ENCODE results near the gene AUTS2. TPM values are rescaled to one million over a fixed set of nuclear protein-coding genes. Genes with fewer than 3 reads are reported as not detected.

The AUTS2 gene
- total RNA-seq, 2 experiments from 2014 or later: 15.2 to 16.3 TPM

DNA sequence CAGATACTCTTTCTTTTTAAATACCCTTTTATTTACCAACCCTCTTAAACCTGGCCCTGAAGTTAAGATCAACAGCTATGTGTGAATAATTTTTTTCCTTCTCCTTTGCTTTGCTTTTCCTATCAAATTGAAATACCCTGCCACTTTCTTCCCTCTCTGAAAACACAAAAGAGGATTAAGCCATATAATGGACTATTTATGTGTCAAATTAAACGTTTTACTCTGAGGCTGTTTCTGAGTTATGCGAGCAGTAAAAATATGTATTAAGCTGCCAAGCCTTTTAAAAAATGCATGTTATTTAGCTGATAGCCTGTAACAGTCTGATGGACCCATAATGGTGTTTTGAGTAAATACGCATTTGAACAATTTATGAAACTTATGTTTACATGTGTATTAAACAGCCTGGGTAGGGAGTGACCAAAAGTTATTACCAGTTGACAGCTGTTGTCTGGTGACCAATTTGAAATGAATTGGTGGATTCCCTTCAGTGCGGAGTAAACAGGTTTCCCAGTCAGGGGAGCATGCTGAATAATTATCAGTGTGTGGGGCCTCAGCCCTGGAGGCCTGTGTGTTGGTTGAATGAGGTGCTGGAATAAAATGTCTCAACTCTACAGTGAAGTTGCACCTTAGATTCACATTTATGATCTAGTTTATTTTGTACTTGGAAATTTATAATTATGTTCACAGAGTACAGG is 89.6 kb downstream of the AUTS2 start:
- ATAC-seq: no peak
- Mint-ChIP-seq H3K9me3 (ENCODE audit: insufficient read depth) (no peaks in the 10 kb centered on the region), H3K4me1 (ENCODE audit: low read depth) (peaks cover 6% of the 10 kb centered on the region), H3K4me3 (no peak overlapping the region), H3K36me3 (ENCODE audit: low read depth) (no peaks in the 10 kb centered on the region), H3K27ac (no peak overlapping the region), H3K27me3 (ENCODE audit: low read depth) (peaks cover under 1% of the 10 kb centered on the region)
- POLR2A ChIA-PET: no interaction called here
- no peak for DNase-seq
- CTCF ChIA-PET: no interaction called here

GRCh38 chr7:69690329-69690728 is 92.1 kb downstream of the AUTS2 start:
- POLR2A ChIA-PET: no interaction called here
- DNase-seq (no peak), ATAC-seq (no peak)
- CTCF ChIA-PET: no interaction called here
- Mint-ChIP-seq H3K4me1 (ENCODE audit: low read depth) (peaks cover under 1% of the 10 kb centered on the region), H3K4me3 (no peak overlapping the region), H3K27me3 (ENCODE audit: low read depth) (peaks cover 5% of the 10 kb centered on the region), H3K27ac (no peak overlapping the region), H3K9me3 (ENCODE audit: insufficient read depth) (no peaks in the 10 kb centered on the region), H3K36me3 (ENCODE audit: low read depth) (no peaks in the 10 kb centered on the region)

DNA sequence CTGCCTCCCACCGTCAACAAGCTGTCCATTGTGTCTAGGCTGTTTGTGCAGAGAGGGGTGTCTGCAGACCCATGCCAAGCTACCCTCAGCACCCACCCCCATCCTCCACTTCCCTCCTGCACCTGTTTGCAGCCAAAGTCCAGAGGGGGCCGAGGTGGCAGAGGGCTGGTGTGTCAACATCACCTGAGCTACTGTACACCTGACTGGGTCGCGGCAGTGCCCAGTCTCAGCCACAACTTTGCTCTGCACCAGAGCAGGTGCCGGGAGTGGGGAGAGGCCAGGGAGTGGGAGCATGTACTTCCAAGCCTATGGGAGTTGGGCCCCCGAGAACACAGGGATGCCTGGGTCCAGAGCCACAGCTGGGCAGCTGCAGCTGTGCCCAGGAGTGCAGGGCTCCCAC is 93.1 kb downstream of the AUTS2 start:
- ATAC-seq (no peak), DNase-seq (no peak)
- CTCF ChIA-PET: no interaction called here
- peaks cover 5% of the 10 kb centered on the region for H3K27me3 Mint-ChIP-seq (ENCODE audit: low read depth)
- peaks cover 7% of the 10 kb centered on the region for H3K4me1 Mint-ChIP-seq (ENCODE audit: low read depth)
- POLR2A ChIA-PET: interaction anchor here (0.6 kb wide), 1 partner anchor 229 kb away, joined by 3 read pairs; no protein-coding TSS in a partner anchor
- H3K9me3 Mint-ChIP-seq (ENCODE audit: insufficient read depth): no peaks in the 10 kb centered on the region
- H3K4me3 Mint-ChIP-seq: no peak overlapping the region
- H3K27ac Mint-ChIP-seq: no peak overlapping the region
- no peaks in the 10 kb centered on the region for H3K36me3 Mint-ChIP-seq (ENCODE audit: low read depth)

DNA sequence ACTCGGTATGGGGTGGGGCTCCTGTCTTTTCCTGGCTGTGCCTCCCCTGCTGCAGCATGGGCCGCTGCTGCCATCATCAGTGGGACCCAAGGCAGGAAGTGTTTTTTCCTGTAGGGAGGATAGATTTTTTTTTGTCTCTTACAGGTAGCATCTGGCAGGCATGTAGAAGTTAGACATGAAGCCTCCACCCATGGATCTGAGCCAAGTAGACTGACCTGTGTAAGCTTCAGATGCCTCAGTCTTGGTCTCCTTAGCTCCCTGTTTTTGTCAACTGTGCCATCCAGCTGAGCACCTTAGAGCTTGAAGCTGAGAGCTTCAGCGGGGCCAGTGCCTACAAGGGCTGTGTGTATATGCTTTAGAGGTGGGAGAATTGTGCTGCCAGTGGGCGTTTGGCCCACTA is 93.5 kb downstream of the AUTS2 start:
- ATAC-seq: no peak

DNA sequence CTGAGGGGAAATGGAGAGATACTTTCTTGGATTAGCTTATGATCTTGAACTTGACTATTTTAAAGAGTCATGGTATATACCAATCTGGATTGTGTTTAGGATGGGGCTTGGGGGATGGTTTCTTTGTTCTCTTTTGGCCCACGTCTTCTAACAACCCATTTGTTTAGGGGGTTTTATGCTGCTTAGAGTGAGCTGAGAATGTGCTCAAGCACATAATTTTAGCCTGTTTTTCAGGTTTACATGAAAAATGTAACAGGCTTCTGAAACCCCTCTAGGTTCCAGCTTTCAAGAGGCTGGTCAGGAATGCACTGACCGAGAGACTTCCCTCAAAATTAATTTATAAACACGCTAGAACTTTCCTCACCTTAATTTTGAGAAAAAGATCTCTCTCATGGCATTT is 94.3 kb downstream of the AUTS2 start:
- CTCF ChIA-PET: no interaction called here
- no peak for DNase-seq

More for the DNA sequence above, 93.5 kb downstream of the AUTS2 start:
- H3K27ac Mint-ChIP-seq: no peak overlapping the region
- ChIA-PET CTCF (no interaction called here), POLR2A (interaction anchor here (0.6 kb wide), 1 partner anchor 228 kb away, joined by 3 read pairs; no protein-coding TSS in a partner anchor)
- no peaks in the 10 kb centered on the region for H3K9me3 Mint-ChIP-seq (ENCODE audit: insufficient read depth)
- DNase-seq: no peak
- no peak overlapping the region for H3K4me3 Mint-ChIP-seq
- no peaks in the 10 kb centered on the region for H3K36me3 Mint-ChIP-seq (ENCODE audit: low read depth)
- peaks cover 11% of the 10 kb centered on the region for H3K4me1 Mint-ChIP-seq (ENCODE audit: low read depth)
- H3K27me3 Mint-ChIP-seq (ENCODE audit: low read depth): peaks cover 5% of the 10 kb centered on the region

DNA sequence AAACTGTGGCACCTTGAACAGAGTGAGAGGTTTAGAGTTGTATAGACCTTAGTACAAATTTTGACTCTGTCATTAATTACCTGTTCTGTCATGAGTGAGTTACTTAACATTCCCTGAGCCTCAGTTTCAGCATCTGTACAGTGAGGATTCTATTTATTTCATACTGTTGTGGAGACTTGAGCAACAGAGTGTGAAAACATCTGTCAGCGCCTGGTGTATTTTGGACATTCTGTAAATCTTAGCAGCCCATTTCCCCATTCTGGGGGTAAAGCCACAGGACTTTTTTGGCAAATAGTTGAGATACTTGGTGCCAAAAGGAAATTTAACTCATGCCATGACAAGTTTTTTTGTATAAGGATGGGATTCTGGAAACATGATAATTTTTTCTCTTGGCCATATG is 94.8 kb downstream of the AUTS2 start:
- DNase-seq (no peak), ATAC-seq (no peak)
- H3K27me3 Mint-ChIP-seq (ENCODE audit: low read depth): peaks cover 5% of the 10 kb centered on the region
- H3K36me3 Mint-ChIP-seq (ENCODE audit: low read depth): no peaks in the 10 kb centered on the region
- H3K4me3 Mint-ChIP-seq: no peak overlapping the region
- POLR2A ChIA-PET: no interaction called here
- CTCF ChIA-PET: no interaction called here
- no peaks in the 10 kb centered on the region for H3K9me3 Mint-ChIP-seq (ENCODE audit: insufficient read depth)
- H3K4me1 Mint-ChIP-seq (ENCODE audit: low read depth): peaks cover 24% of the 10 kb centered on the region
- H3K27ac Mint-ChIP-seq: no peak overlapping the region

More for the DNA sequence above, 94.3 kb downstream of the AUTS2 start:
- Mint-ChIP-seq H3K9me3 (ENCODE audit: insufficient read depth) (no peaks in the 10 kb centered on the region), H3K36me3 (ENCODE audit: low read depth) (no peaks in the 10 kb centered on the region), H3K4me1 (ENCODE audit: low read depth) (peaks cover 19% of the 10 kb centered on the region), H3K4me3 (no peak overlapping the region), H3K27me3 (ENCODE audit: low read depth) (peaks cover 5% of the 10 kb centered on the region), H3K27ac (no peak overlapping the region)
- POLR2A ChIA-PET: no interaction called here
- no peak for ATAC-seq

DNA sequence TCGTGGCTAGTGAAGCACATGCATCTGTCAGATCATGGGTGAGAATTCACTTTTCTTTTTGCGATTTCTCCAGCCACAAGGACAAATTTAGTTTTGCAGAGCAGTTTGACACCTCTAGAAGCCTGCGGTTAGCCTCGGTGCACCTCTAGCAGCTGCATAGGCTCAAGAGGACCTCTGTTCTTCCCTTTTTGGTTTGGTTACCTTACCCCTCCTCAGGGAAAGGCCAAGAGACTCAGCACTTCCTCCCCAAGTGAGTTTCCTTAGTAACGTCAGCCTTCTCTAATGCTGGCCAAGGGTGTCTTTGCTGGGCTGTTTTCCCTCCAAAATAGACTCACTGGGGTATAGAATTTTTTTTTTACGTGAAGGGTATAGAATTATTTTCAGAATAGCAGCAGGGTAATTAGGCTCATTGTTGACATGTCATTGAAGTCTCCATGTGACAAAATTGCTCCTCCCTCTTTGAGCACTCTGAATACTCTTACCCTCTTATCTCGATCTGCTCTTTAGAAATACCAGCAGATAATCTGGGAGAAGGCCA is 97.8 kb downstream of the AUTS2 start:
- Mint-ChIP-seq H3K9me3 (ENCODE audit: insufficient read depth) (no peaks in the 10 kb centered on the region), H3K27me3 (ENCODE audit: low read depth) (peaks cover 5% of the 10 kb centered on the region), H3K4me3 (peak overlapping the region; percentile 10), H3K36me3 (ENCODE audit: low read depth) (no peaks in the 10 kb centered on the region), H3K4me1 (ENCODE audit: low read depth) (peaks cover 31% of the 10 kb centered on the region), H3K27ac (peak overlapping the region; percentile 58)
- ATAC-seq (peak; percentile 75), DNase-seq (peak; percentile 37)
- CTCF ChIA-PET: interaction anchor here (1.0 kb wide), 1 partner anchor 239 kb away, joined by 3 read pairs; no protein-coding TSS in a partner anchor
- POLR2A ChIA-PET: no interaction called here

- no peak overlapping the region for H3K27ac Mint-ChIP-seq
- DNase-seq (no peak), ATAC-seq (no peak)
- no peaks in the 10 kb centered on the region for H3K9me3 Mint-ChIP-seq (ENCODE audit: insufficient read depth)
- H3K27me3 Mint-ChIP-seq (ENCODE audit: low read depth): peaks cover 5% of the 10 kb centered on the region
- no peak overlapping the region for H3K4me3 Mint-ChIP-seq
- peaks cover 32% of the 10 kb centered on the region for H3K4me1 Mint-ChIP-seq (ENCODE audit: low read depth)
- no peaks in the 10 kb centered on the region for H3K36me3 Mint-ChIP-seq (ENCODE audit: low read depth)
- CTCF ChIA-PET: interaction anchor here (1.0 kb wide), 1 partner anchor 238 kb away, joined by 3 read pairs; no protein-coding TSS in a partner anchor
- POLR2A ChIA-PET: no interaction called here
These were observed 98.7 kb downstream of the AUTS2 start for GRCh38 chr7:69696686-69697685.

GRCh38 chr7:69698109-69698825 is 100.0 kb downstream of the AUTS2 start:
- no peak for ATAC-seq
- H3K9me3 Mint-ChIP-seq (ENCODE audit: insufficient read depth): no peaks in the 10 kb centered on the region

GRCh38 chr7:69699931-69700330 is 101.7 kb downstream of the AUTS2 start:
- Mint-ChIP-seq H3K9me3 (ENCODE audit: insufficient read depth) (no peaks in the 10 kb centered on the region), H3K4me1 (ENCODE audit: low read depth) (peaks cover 49% of the 10 kb centered on the region), H3K4me3 (no peak overlapping the region), H3K36me3 (ENCODE audit: low read depth) (no peaks in the 10 kb centered on the region), H3K27ac (no peak overlapping the region), H3K27me3 (ENCODE audit: low read depth) (no peaks in the 10 kb centered on the region)
- CTCF ChIA-PET: no interaction called here
- DNase-seq (no peak), ATAC-seq (no peak)
- POLR2A ChIA-PET: no interaction called here

More at GRCh38 chr7:69698109-69698825, 100.0 kb downstream of the AUTS2 start:
- no peak for DNase-seq
- H3K4me1 Mint-ChIP-seq (ENCODE audit: low read depth): peaks cover 44% of the 10 kb centered on the region
- no peaks in the 10 kb centered on the region for H3K36me3 Mint-ChIP-seq (ENCODE audit: low read depth)
- peaks cover 3% of the 10 kb centered on the region for H3K27me3 Mint-ChIP-seq (ENCODE audit: low read depth)
- H3K4me3 Mint-ChIP-seq: no peak overlapping the region
- ChIA-PET POLR2A (no interaction called here), CTCF (no interaction called here)
- no peak overlapping the region for H3K27ac Mint-ChIP-seq

GRCh38 chr7:69700331-69700730 is 102.1 kb downstream of the AUTS2 start:
- CTCF ChIA-PET: no interaction called here
- Mint-ChIP-seq H3K4me3 (no peak overlapping the region), H3K9me3 (ENCODE audit: insufficient read depth) (no peaks in the 10 kb centered on the region), H3K36me3 (ENCODE audit: low read depth) (no peaks in the 10 kb centered on the region), H3K27me3 (ENCODE audit: low read depth) (no peaks in the 10 kb centered on the region), H3K4me1 (ENCODE audit: low read depth) (peaks cover 49% of the 10 kb centered on the region), H3K27ac (no peak overlapping the region)
- POLR2A ChIA-PET: no interaction called here
- ATAC-seq: no peak
- DNase-seq: no peak

Measured in activated CD8-positive, alpha-beta T cell treated with anti-CD3 and anti-CD28 coated beads, Interleukin-2, amount 10 ng/mL, durations not matched to agents 7 days and 5 days (primary cell).